GM12875 (cell line): ENCODE data around the gene NFKB1.

Experiments used
- H3K4me3 ChIP-seq: one replicate; pipeline ENCODE4 v1.5.1; 2011; ENCODE audit warnings: low read depth, low read length, control low read depth
- CTCF ChIP-seq: IDR thresholded peaks from 2 replicates; pipeline ENCODE4 v1.5.1; 2011; ENCODE audit warnings: low read depth, mild to moderate bottlenecking, control low read depth, inconsistent platforms, low read length, moderate library complexity, borderline replicate concordance; ENCODE audit not compliant: insufficient read depth

NFKB1 gene

GRCh38 chr4:102531462-102531861, 30.3 kb downstream of the NFKB1 start:
- no peak for TF ChIP-seq CTCF
- no peak overlapping the region for H3K4me3 ChIP-seq

GRCh38 chr4:102533348-102533747, 32.2 kb downstream of the NFKB1 start:
- TF ChIP-seq CTCF: no peak
- no peak overlapping the region for H3K4me3 ChIP-seq

GRCh38 chr4:102533904-102534303, 32.7 kb downstream of the NFKB1 start:
- no peak for TF ChIP-seq CTCF
- no peak overlapping the region for H3K4me3 ChIP-seq

GRCh38 chr4:102534845-102535244, 33.7 kb downstream of the NFKB1 start:
- no peak for TF ChIP-seq CTCF
- H3K4me3 ChIP-seq: no peak overlapping the region

- H3K4me3 ChIP-seq: no peak overlapping the region
- TF ChIP-seq CTCF: no peak
These were observed 34.4 kb downstream of the NFKB1 start for GRCh38 chr4:102535398-102536082.

- TF ChIP-seq CTCF: no peak
- no peak overlapping the region for H3K4me3 ChIP-seq
These were observed 35.6 kb downstream of the NFKB1 start for GRCh38 chr4:102536768-102537167.

GRCh38 chr4:102537269-102537668, 36.1 kb downstream of the NFKB1 start:
- no peak overlapping the region for H3K4me3 ChIP-seq
- TF ChIP-seq CTCF: no peak
